Activated B cell treated with CpG ODN at 0.5 μM for 24 hours (primary cell): Measurements from ENCODE around the gene FAT1. TPM values are rescaled to one million over a fixed set of nuclear protein-coding genes. Genes with fewer than 3 reads are reported as not detected.

Experiments
- ATAC-seq: fragments of 200-7000 bp; cut with Tn5 transposase; one replicate; pipeline ENCODE4 v1.10.0; 2021; ENCODE audit warnings: low read depth, mild to moderate bottlenecking, moderate library complexity
- CTCF ChIA-PET: fragments of 350-600 bp; sonication (Branson Sonifier 250); formaldehyde crosslinking; loops from one replicate; lab custom pipeline; 2021; ENCODE audit warnings: antibody characterized with exemption; lab: Charles Lee
- POLR2A ChIA-PET: fragments of 350-600 bp; sonication (Branson Sonifier 250); formaldehyde crosslinking; loops from one replicate; lab custom pipeline; 2021; ENCODE audit warnings: antibody characterized with exemption; lab: Charles Lee
- DNase-seq: peaks from one replicate; pipeline ENCODE4 v3.0.0; 2022
- H3K27ac Mint-ChIP-seq: one replicate; pipeline ENCODE4 v1.8.0; 2020; ENCODE audit warnings: mixed read lengths
- H3K27me3 Mint-ChIP-seq: one replicate; pipeline ENCODE4 v1.8.0; 2021; ENCODE audit warnings: mixed read lengths
- H3K36me3 Mint-ChIP-seq: one replicate; pipeline ENCODE4 v1.8.0; 2021; ENCODE audit warnings: low read depth, mixed read lengths
- H3K4me1 Mint-ChIP-seq: one replicate; pipeline ENCODE4 v1.8.0; 2021; ENCODE audit warnings: mixed read lengths
- H3K4me3 Mint-ChIP-seq: one replicate; pipeline ENCODE4 v1.8.0; 2020; ENCODE audit warnings: mild to moderate bottlenecking, mixed read lengths
- H3K9me3 Mint-ChIP-seq: one replicate; pipeline ENCODE4 v1.8.0; 2020; ENCODE audit warnings: mixed read lengths
- CTCF ChIP-seq: fragments of 200-600 bp; IDR thresholded peaks from one replicate; pipeline ENCODE4 v1.8.0; 2022; ENCODE audit warnings: antibody characterized with exemption, mild to moderate bottlenecking
- intact Hi-C: fragments of 100-400 bp; cut with micrococcal nuclease; formaldehyde crosslinking; loops from one replicate; pipeline ENCODE4 v1.15.1; 2024
- total RNA-seq: library from RNA; stranded (reverse); gene quantifications from 2 replicates; pipeline ENCODE4 v1.2.3, GENCODE V29; 2022

FAT1 gene
- total RNA-seq, 1 donor from 2014 or later, result not detected

- H3K9me3 Mint-ChIP-seq, result peaks cover 8% of the 10 kb centered on the region
- no peak overlapping the region for H3K4me3 Mint-ChIP-seq
- TF ChIP-seq CTCF, result no peak
- no peak overlapping the region for H3K27ac Mint-ChIP-seq
- H3K36me3 Mint-ChIP-seq, result no peaks in the 10 kb centered on the region
- H3K4me1 Mint-ChIP-seq, result no peaks in the 10 kb centered on the region
- no peak for DNase-seq
- ChIA-PET POLR2A (no interaction called here), CTCF (no interaction called here)
- no peaks in the 10 kb centered on the region for H3K27me3 Mint-ChIP-seq
- no peak for ATAC-seq
- intact Hi-C loops, result no loop called here
Measured at GRCh38 chr4:186767794-186768193, 44.1 kb upstream of the FAT1 start.

DNA sequence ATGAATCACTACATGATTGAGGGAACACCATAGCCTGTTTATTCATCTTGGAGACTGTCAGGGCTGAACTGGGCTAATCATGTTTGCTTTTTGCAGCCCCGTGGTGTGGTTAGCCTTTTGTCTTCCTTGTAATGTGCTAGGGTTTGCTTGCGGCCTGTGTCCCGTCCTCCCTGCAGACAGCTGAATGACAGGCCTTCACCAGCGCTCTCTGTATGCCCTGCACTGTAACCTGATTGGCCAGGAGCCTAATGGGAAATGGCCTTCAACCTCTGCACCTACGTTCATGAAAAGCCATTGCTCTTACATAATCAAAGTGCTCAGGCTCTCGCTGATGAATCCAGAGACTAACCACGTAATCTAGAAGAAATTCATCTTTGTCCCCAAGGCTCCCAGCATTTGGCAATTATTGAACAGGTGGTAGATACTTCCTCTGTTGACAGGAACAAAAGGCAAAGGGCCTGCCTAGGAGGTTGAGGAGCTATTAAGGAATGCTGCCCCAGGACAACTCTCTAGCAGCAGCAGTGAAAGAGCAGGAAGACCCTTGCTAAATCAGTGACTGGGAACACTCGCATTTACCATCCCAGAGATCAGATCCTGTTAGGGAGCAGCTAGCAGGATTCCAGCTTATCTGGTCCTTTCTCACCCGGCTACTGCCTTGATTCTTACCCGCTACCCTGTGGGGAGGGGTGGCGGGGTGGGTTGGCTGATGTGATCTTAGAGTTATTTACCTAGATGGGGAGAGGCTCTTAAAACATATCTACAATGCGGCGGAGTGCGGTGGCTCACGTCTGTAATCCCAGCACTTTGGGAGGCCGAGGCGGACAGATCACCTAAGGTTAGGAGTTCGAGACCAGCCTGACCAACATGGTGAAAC, 42.3 kb upstream of the FAT1 start:
- Mint-ChIP-seq H3K36me3 (no peaks in the 10 kb centered on the region), H3K9me3 (peaks cover 6% of the 10 kb centered on the region), H3K27me3 (no peaks in the 10 kb centered on the region), H3K4me3 (no peak overlapping the region), H3K4me1 (no peaks in the 10 kb centered on the region), H3K27ac (no peak overlapping the region)
- intact Hi-C loops, result no loop called here
- ATAC-seq (no peak), DNase-seq (no peak)
- no peak for TF ChIP-seq CTCF
- ChIA-PET POLR2A (no interaction called here), CTCF (no interaction called here)

GRCh38 chr4:186765138-186765537, 41.5 kb upstream of the FAT1 start:
- Mint-ChIP-seq H3K27me3 (no peaks in the 10 kb centered on the region), H3K9me3 (peaks cover 3% of the 10 kb centered on the region), H3K4me3 (no peak overlapping the region), H3K4me1 (no peaks in the 10 kb centered on the region), H3K36me3 (no peaks in the 10 kb centered on the region), H3K27ac (no peak overlapping the region)
- TF ChIP-seq CTCF, result no peak
- ATAC-seq (no peak), DNase-seq (no peak)
- POLR2A ChIA-PET, result no interaction called here
- CTCF ChIA-PET, result no interaction called here
- intact Hi-C loops, result no loop called here

- no peak for ATAC-seq
- DNase-seq, result no peak
- ChIA-PET CTCF (no interaction called here), POLR2A (no interaction called here)
- Mint-ChIP-seq H3K27me3 (no peaks in the 10 kb centered on the region), H3K4me3 (no peak overlapping the region), H3K4me1 (no peaks in the 10 kb centered on the region), H3K9me3 (peaks cover 2% of the 10 kb centered on the region), H3K36me3 (no peaks in the 10 kb centered on the region), H3K27ac (no peak overlapping the region)
- intact Hi-C loops, result no loop called here
- TF ChIP-seq CTCF, result no peak
Measured at GRCh38 chr4:186764457-186764856, 40.8 kb upstream of the FAT1 start.

DNA sequence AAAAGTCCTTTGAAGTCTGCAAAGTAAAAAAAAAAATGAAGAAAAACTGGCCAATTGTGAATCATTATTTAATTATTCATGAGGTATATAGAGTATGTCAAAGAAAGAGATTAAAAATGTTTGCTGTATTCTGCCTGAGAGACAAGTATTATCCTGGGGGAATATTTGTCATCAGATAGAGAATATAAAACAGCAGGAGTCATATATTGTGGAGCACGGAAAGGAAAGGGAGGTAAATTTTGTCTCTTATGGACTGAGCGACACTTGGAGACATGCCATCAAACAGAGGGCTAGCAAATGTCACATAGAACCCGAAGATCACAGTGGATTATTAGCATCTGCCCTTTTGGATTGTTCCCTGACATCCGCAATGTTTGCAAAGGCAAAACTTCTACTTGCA, 39.2 kb upstream of the FAT1 start:
- TF ChIP-seq CTCF, result no peak
- H3K27me3 Mint-ChIP-seq, result no peaks in the 10 kb centered on the region
- H3K4me1 Mint-ChIP-seq, result no peaks in the 10 kb centered on the region
- H3K36me3 Mint-ChIP-seq, result no peaks in the 10 kb centered on the region
- CTCF ChIA-PET, result no interaction called here
- no peak overlapping the region for H3K4me3 Mint-ChIP-seq
- POLR2A ChIA-PET, result no interaction called here
- DNase-seq (no peak), ATAC-seq (no peak)
- intact Hi-C loops, result no loop called here
- no peak overlapping the region for H3K27ac Mint-ChIP-seq
- H3K9me3 Mint-ChIP-seq, result peaks cover 2% of the 10 kb centered on the region
